ENCODE results near the gene FTL.

The FTL gene

DNA sequence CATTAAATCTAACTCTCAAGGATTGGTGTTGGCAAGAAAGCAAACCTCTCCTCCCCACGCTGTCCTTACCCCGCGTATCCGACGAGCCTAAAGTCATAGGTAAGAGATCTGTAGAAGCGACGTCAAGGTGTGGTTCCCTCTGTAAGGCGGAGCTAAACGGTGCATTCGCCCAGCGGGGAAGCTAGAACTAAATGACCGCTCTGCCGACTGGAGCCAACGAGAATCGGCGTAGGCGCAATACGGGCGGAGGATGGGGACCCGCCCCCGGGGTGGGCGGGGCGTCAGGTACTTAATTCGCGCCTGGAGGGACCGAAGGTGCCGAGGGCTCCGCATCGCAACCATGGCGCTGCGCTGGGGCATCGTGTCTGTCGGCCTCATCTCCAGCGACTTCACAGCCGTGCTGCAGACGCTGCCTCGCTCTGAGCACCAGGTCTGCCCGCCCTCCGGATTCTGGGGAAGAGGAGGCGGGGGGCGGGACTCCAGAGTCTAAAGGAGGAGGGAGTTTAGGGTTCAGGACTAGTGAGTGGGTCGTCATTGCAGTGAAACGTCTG lies 31.7 kb upstream of the FTL start, which contains the start of gene DHDH:
DHDH (plus strand) TSS at position 318 of the 551 bp plus-strand sequence; CDS start at position 341, 23 bp downstream.
- peak within 1 kb of the TSS; percentile 78 for H3K4me3 Mint-ChIP-seq
- H3K36me3 Mint-ChIP-seq (ENCODE audit: low read depth), result no peaks in the 10 kb centered on the region
- H3K4me1 Mint-ChIP-seq (ENCODE audit: low read depth), result peaks cover 13% of the 10 kb centered on the region
- H3K9me3 Mint-ChIP-seq, result no peaks in the 10 kb centered on the region
- peak; percentile 84 for DNase-seq
- H3K27me3 Mint-ChIP-seq, result peaks cover 3% of the 10 kb centered on the region
- H3K27ac Mint-ChIP-seq, result peak within 1 kb of the TSS; percentile 57

DNA sequence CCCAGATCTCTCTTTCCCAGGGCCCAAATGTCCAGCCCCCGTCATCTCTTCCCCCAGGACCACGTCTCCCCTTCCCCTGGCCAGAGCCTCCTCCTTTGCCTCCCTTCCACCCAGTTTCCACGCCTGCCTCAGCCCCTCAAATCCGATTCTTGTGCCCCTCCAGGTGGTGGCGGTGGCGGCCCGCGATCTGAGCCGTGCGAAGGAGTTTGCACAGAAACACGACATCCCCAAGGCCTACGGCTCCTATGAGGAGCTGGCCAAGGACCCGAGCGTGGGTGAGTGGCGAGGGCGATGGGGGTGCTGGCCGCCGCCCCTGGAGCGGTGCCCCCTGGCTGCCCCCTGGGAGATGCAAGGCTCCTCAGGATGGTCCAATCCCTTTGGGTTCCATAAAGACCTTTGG lies 30.3 kb upstream of the FTL start:
- Mint-ChIP-seq H3K4me1 (ENCODE audit: low read depth) (peaks cover 13% of the 10 kb centered on the region), H3K9me3 (no peaks in the 10 kb centered on the region), H3K4me3 (no peak overlapping the region), H3K27ac (no peak overlapping the region), H3K27me3 (peaks cover 3% of the 10 kb centered on the region), H3K36me3 (ENCODE audit: low read depth) (no peaks in the 10 kb centered on the region)
- DNase-seq, result no peak

DNA sequence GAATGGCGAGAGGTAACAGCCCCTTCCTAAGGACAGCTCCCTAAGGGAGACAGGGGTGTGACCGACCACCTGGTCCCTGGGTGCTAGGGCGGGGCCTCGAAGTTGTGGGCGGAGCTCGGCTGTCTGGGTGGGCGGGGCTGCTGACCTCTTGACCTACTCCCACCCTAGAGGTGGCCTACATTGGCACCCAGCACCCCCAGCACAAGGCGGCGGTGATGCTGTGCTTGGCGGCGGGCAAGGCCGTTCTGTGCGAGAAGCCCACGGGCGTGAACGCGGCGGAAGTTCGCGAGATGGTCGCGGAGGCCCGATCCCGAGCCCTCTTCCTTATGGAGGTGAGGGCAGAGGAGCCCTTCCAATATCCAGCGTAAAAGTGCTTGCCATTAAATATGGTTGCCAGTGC lies 29.2 kb upstream of the FTL start:
- Mint-ChIP-seq H3K27ac (no peak overlapping the region), H3K4me3 (no peak overlapping the region), H3K27me3 (peaks cover 3% of the 10 kb centered on the region), H3K9me3 (no peaks in the 10 kb centered on the region), H3K36me3 (ENCODE audit: low read depth) (peaks cover 5% of the 10 kb centered on the region), H3K4me1 (ENCODE audit: low read depth) (peaks cover 13% of the 10 kb centered on the region)
- no peak for DNase-seq

DNA sequence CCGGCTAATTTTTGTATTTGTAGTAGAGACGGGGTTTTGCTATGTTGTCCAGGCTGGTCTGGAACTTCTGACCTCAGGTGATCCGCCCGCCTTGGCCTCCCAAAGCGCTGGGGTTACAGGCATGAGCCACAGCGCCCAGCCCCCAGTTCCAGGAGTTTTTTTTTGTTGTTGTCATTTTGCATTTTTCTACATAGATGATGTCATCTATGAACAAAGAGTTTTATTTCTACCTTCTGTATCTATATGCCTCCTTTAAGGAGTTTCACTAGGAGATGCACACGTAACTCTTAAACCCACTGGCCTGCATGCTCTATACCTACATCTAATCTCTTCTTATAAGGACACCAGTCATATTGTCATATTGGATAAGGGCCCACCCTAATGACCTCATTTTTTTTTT lies 26.9 kb upstream of the FTL start:
- H3K27ac Mint-ChIP-seq, result no peak overlapping the region
- no peak for DNase-seq
- peaks cover 2% of the 10 kb centered on the region for H3K27me3 Mint-ChIP-seq
- peaks cover 9% of the 10 kb centered on the region for H3K36me3 Mint-ChIP-seq (ENCODE audit: low read depth)
- H3K4me1 Mint-ChIP-seq (ENCODE audit: low read depth), result peaks cover 12% of the 10 kb centered on the region
- no peak overlapping the region for H3K4me3 Mint-ChIP-seq
- peaks cover 5% of the 10 kb centered on the region for H3K9me3 Mint-ChIP-seq

DNA sequence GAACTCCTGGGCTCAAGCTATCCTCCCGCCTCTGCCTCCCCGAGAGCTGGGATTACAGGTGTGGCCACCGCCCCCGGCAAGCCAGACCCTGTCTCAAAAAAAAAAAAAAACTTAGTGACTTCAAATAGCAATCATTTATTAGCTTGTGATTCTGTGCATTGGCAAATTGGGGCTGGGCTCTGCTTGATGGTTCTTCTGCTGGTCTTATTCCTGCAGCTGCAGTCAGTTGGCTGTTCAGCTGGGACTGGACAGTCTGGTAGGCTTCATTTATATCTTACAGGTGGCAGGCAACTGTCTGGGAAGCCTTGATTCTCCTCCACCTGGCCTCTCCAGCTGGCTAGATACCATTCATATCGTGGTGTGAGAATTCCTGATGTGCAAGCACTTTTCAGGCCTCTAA lies 24.2 kb upstream of the FTL start:
- Mint-ChIP-seq H3K4me1 (ENCODE audit: low read depth) (no peaks in the 10 kb centered on the region), H3K4me3 (no peak overlapping the region), H3K36me3 (ENCODE audit: low read depth) (peaks cover 9% of the 10 kb centered on the region), H3K27me3 (no peaks in the 10 kb centered on the region), H3K9me3 (peaks cover 5% of the 10 kb centered on the region), H3K27ac (no peak overlapping the region)
- no peak for DNase-seq

DNA sequence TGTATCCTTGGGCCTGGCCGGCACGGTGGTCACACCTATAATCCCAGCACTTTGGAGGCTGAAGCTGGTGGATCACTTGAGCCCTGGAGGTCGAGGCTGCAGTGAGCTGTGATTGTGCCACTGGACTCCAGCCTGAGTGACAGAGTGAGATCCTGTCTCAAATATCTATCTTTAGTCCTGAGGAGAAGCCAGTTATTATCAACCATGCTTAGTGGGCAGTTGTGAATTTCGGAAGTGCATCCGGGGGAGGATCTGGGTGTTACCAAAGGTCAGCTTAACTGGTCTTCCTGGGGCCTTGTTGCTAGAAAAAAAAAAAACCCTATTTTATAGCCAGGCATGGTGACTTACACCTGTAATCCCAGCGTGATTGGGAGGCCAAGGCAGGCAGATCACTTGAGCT lies 22.0 kb upstream of the FTL start:
- Mint-ChIP-seq H3K4me3 (no peak overlapping the region), H3K9me3 (peaks cover 8% of the 10 kb centered on the region), H3K27me3 (no peaks in the 10 kb centered on the region), H3K4me1 (ENCODE audit: low read depth) (no peaks in the 10 kb centered on the region), H3K36me3 (ENCODE audit: low read depth) (peaks cover 9% of the 10 kb centered on the region), H3K27ac (no peak overlapping the region)
- DNase-seq, result no peak

DNA sequence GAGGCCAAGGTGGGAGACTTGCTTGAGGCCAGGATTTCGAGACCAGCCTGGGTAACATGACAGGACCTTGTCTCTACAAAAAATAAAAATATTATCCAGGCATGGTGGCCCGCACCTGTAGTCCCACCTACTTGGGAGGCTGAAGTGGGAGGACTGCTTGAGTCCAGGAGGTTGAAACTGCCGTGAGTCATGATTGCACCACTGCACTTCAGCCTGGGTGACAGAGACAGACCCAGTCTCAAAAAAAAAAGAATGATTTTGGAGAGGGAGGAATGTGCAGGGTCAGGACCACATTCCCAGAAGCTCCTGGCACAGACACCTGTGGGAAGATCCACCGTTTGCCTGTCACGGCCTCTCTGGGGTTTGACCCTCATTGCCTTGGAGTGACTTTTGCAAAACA lies 19.7 kb upstream of the FTL start:
- no peaks in the 10 kb centered on the region for H3K27me3 Mint-ChIP-seq
- H3K9me3 Mint-ChIP-seq, result peaks cover 8% of the 10 kb centered on the region
- H3K36me3 Mint-ChIP-seq (ENCODE audit: low read depth), result peaks cover 7% of the 10 kb centered on the region
- H3K27ac Mint-ChIP-seq, result no peak overlapping the region
- H3K4me1 Mint-ChIP-seq (ENCODE audit: low read depth), result no peaks in the 10 kb centered on the region
- H3K4me3 Mint-ChIP-seq, result no peak overlapping the region
- no peak for DNase-seq

DNA sequence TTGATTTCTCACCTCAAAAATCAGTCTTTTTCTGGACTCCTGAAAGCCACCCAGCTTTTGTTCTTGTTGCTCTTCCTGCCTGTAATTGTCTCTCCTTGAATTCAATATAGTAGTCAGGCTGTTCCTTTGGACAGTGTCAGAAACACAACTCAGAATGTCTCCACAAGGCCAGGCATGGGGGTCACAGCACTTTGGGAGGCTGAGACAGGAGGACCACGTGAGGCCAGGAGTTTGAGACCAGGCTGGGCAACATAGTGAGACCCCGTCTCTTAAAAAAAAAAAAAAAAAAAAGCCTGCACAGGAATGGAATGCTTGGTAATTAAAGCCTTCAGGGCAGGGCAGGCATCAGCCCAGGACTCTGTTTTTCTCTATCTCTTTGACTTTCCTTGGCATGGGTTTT lies 19.3 kb upstream of the FTL start:
- no peaks in the 10 kb centered on the region for H3K4me1 Mint-ChIP-seq (ENCODE audit: low read depth)
- H3K9me3 Mint-ChIP-seq, result peaks cover 8% of the 10 kb centered on the region
- H3K27ac Mint-ChIP-seq, result no peak overlapping the region
- no peak for DNase-seq
- H3K4me3 Mint-ChIP-seq, result no peak overlapping the region
- no peaks in the 10 kb centered on the region for H3K27me3 Mint-ChIP-seq
- peaks cover 5% of the 10 kb centered on the region for H3K36me3 Mint-ChIP-seq (ENCODE audit: low read depth)

DNA sequence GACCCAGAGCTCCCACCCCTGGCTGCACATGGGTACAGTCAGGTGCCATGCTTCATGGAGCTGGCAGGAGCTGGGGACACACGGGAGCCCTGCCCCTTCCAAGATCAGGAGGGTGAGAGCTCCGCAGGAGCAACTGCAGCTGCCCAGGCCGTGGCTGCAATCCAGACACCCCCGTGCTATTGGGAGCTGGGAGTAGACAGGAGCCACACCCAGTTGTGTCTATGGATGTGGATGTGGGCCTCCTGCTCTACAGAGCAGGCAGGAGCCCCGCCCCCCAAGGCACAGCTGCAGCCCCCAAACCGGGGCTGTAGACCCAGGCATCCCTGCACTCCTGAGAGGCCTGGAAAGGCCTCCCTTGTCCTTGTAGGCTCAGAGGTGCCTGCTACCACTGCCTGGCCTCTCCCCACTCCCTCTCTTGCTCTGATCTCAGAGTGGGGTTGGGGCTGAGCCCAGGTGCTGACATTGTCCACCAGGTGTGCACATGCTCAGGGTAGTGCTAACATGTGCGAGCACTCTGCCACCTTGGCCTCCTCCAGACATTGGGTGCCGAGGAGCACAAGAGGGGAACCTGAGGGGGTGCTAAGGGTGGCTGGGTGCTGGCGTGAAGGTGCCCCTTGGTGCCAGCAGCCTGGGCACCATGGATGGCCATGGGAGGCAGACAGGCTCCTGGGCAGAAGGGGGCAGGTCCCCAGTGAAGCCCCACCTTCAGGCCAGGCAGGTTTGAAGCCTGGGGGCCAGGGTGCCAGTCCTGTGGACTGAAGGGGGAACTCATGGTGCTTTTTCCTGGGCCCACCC lies 18.4 kb upstream of the FTL start:
- H3K27me3 Mint-ChIP-seq, result no peaks in the 10 kb centered on the region
- H3K4me1 Mint-ChIP-seq (ENCODE audit: low read depth), result no peaks in the 10 kb centered on the region
- no peak overlapping the region for H3K27ac Mint-ChIP-seq
- DNase-seq, result no peak
- H3K9me3 Mint-ChIP-seq, result peaks cover 3% of the 10 kb centered on the region
- no peaks in the 10 kb centered on the region for H3K36me3 Mint-ChIP-seq (ENCODE audit: low read depth)
- H3K4me3 Mint-ChIP-seq, result no peak overlapping the region

DNA sequence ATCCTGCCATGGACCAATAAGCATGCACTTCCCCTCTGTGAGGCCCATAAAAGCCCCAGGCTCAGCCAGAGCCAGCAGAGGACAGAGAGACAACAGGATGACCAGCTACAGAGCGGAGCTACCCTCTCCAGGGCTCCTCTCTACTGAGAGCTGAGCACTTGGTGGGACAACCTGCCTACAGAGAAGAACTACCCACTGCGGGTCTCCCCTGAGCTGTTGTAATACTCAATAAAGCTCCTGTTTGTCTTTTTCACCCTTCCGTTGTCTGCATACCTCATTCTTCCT lies 17.9 kb upstream of the FTL start:
- Mint-ChIP-seq H3K4me1 (ENCODE audit: low read depth) (no peaks in the 10 kb centered on the region), H3K36me3 (ENCODE audit: low read depth) (no peaks in the 10 kb centered on the region), H3K4me3 (no peak overlapping the region), H3K27ac (no peak overlapping the region), H3K9me3 (peaks cover 3% of the 10 kb centered on the region), H3K27me3 (no peaks in the 10 kb centered on the region)
- no peak for DNase-seq

DNA sequence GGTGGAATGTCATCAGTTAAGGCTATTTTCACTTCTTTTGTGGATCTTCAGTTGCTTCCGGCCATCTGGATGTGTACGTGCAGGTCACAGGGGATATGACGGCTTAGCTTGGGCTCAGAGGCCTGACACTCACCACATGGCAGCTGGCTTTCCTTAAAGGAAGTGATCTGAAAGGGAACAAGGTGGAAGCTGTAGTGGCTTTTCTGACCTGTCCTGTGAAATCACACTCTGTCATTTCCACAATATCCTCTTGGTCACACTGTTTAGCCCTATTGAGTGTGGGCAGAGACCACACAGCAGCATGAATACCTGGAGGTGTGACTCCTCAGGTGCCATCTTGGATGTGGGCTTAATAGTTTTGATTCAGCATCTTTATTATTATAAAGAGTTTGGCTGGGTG lies 14.9 kb upstream of the FTL start:
- peaks cover 3% of the 10 kb centered on the region for H3K9me3 Mint-ChIP-seq
- no peak for DNase-seq
- H3K4me1 Mint-ChIP-seq (ENCODE audit: low read depth), result peaks cover 6% of the 10 kb centered on the region
- H3K27me3 Mint-ChIP-seq, result no peaks in the 10 kb centered on the region
- no peak overlapping the region for H3K27ac Mint-ChIP-seq
- no peak overlapping the region for H3K4me3 Mint-ChIP-seq
- H3K36me3 Mint-ChIP-seq (ENCODE audit: low read depth), result peaks cover 1% of the 10 kb centered on the region

DNA sequence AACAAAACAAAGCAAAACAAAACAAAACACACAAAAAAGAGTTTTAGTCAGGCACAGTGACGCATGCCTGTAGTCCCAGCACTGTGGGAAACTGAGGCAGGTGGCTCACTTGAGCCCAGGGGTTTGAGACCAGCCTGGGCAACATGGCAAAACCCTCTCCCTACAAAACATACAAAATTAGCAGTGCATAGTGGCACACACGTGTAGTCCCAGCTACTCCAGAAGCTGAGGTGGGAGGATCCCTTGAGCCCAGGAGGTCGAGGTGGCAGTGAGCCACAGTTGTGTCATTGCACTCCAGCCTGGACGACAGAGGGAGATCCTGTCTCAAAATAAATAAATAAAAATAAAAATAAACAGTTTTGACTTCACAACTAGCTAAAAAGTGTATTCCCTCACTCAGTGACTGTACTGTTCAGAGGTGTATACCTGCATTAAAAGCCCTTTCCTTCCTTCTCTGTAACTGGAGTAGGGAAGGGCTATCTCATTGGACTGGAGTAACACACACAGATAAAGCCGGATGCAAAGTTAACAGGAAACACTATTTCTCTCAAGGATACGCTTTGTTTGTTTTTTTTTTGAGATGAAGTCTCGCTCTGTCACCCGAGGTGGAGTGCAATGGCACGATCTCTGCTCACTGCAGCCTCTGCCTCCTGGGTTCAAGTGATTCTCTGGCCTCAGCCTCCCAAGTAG lies 14.1 kb upstream of the FTL start:
- Mint-ChIP-seq H3K9me3 (peaks cover 3% of the 10 kb centered on the region), H3K27me3 (no peaks in the 10 kb centered on the region), H3K4me1 (ENCODE audit: low read depth) (peaks cover 13% of the 10 kb centered on the region), H3K36me3 (ENCODE audit: low read depth) (peaks cover 9% of the 10 kb centered on the region), H3K27ac (no peak overlapping the region), H3K4me3 (no peak overlapping the region)
- no peak for DNase-seq

DNA sequence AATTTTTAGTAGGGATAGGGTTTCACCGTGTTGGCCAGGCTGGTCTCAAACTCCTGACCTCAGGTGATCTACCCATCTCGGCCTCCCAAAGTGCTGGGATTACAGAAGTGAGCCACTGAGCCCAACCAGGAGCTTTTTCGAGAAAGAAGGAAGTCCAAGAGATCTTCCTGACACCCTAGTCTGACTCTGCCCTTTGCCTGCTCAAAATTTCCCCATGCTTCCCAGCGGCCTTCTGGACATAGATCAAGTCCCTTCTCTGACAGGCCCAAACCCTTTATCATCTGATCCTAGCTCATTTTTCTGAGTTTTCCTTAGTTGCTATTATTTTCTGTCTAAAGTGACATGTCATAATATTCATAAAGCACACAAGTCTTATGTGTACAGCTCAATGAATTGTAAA lies 12.0 kb upstream of the FTL start:
- H3K4me1 Mint-ChIP-seq (ENCODE audit: low read depth), result peaks cover 30% of the 10 kb centered on the region
- no peak overlapping the region for H3K27ac Mint-ChIP-seq
- peaks cover 27% of the 10 kb centered on the region for H3K36me3 Mint-ChIP-seq (ENCODE audit: low read depth)
- no peak overlapping the region for H3K4me3 Mint-ChIP-seq
- H3K9me3 Mint-ChIP-seq, result no peaks in the 10 kb centered on the region
- DNase-seq, result no peak
- no peaks in the 10 kb centered on the region for H3K27me3 Mint-ChIP-seq

DNA sequence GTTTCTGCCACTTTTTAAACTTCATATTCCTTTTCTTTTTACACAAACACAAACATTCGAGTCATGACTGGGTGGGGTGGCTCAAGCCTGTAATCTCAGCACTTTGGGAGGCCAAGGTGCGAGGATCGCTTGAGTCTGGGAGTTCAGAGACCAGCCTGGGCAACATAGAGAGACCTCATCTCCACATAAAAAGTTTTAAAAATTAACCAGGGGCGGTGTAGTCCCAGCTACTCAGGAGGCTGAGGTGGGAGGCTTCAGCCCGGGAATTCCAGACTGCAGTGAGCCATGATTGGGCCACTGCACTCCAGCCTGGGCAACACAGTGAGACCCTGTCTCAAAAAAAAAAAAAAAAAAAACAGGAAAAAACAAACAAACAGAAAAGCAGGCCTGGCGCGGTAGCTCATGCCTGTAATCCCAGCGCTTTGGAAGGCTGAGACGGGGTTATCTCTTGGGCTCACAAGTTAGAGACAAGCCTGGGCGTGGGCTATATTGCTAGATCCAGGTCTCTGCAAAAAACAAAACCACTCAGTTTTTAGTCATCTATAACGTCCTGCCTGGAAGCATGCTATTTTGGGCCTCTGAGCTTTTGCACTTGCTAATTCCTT lies 11.0 kb upstream of the FTL start:
- Mint-ChIP-seq H3K27ac (peak overlapping the region; percentile 93), H3K27me3 (no peaks in the 10 kb centered on the region), H3K4me3 (peak overlapping the region; percentile 88), H3K4me1 (ENCODE audit: low read depth) (peaks cover 33% of the 10 kb centered on the region), H3K36me3 (ENCODE audit: low read depth) (peaks cover 35% of the 10 kb centered on the region), H3K9me3 (no peaks in the 10 kb centered on the region)
- DNase-seq, result no peak
